Hepatocyte (in vitro differentiated cells): ENCODE data around the gene FAM216A.

Source experiments
- EZH2 ChIP-seq: fragments of 200-600 bp; sonication (generic); IDR thresholded peaks from 2 replicates; pipeline ENCODE4 v1.6.1; 2016; ENCODE audit warnings: antibody characterized with exemption, mild to moderate bottlenecking, borderline replicate concordance
- EZH2phosphoT487 ChIP-seq: fragments of 200-600 bp; sonication (generic); IDR thresholded peaks from one replicate; pipeline ENCODE4 v1.6.1; 2018; ENCODE audit warnings: antibody characterized with exemption, mild to moderate bottlenecking, low read depth, moderate library complexity; ENCODE audit not compliant: unreplicated experiment, severe bottlenecking
- TF ChIP-seq, protein P1 (sequence below): fragments of 200-600 bp; sonication (generic); IDR thresholded peaks from 2 replicates; pipeline ENCODE4 v1.5.1; 2016; ENCODE audit warnings: antibody characterized with exemption, mild to moderate bottlenecking; ENCODE audit not compliant: poor library complexity

DNA sequence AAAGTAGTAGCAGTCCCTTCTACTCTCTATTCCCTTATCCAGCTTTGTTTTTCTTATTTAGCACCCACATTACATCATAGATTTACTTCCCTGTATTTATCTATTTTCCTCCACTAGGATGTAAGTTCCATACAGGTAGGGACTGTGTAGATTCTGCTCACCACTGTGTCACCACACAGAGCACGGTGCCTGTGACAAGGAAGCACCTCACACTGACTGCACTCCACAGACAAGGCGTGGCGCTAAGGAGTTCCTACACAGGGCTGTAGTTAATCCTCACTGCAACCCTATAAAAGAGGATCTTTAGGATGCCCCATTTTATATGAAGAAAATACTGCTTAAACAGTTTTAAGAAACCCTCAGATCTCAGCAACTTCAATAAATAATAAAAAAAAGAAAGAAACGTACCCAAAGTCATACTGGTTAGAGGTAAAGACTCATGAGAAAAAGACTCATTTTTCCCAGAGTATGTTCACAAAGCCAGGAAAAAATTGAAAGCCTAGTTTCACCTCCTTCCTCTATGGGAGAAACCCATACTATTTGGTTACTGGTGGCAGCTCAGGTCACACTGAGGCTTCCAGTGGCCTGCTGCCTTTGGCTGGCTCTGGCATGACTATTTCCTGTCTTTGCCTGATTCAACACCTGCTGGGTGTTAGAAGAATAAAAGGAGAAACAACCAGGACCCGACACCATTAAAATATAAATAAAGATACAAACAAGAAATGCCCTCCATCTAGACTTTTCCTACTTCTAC is 70.4 kb downstream of the FAM216A start:
- TF ChIP-seq, protein P1, sequence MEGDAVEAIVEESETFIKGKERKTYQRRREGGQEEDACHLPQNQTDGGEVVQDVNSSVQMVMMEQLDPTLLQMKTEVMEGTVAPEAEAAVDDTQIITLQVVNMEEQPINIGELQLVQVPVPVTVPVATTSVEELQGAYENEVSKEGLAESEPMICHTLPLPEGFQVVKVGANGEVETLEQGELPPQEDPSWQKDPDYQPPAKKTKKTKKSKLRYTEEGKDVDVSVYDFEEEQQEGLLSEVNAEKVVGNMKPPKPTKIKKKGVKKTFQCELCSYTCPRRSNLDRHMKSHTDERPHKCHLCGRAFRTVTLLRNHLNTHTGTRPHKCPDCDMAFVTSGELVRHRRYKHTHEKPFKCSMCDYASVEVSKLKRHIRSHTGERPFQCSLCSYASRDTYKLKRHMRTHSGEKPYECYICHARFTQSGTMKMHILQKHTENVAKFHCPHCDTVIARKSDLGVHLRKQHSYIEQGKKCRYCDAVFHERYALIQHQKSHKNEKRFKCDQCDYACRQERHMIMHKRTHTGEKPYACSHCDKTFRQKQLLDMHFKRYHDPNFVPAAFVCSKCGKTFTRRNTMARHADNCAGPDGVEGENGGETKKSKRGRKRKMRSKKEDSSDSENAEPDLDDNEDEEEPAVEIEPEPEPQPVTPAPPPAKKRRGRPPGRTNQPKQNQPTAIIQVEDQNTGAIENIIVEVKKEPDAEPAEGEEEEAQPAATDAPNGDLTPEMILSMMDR: no peak
- TF ChIP-seq EZH2: no peak
- TF ChIP-seq EZH2phosphoT487: no peak
